ENCODE data around the gene DUS3L. TPM values are rescaled to one million over a fixed set of nuclear protein-coding genes. Genes with fewer than 3 reads are reported as not detected.

Gene DUS3L
- total and polyA plus RNA-seq, 2 donors (not counting 1 experiment from before 2014, with no cell fraction given), result 84.6 to 118 TPM

- no peaks in the 10 kb centered on the region for H3K4me1 ChIP-seq (ENCODE audit: control insufficient read depth in 2 of 2, insufficient read depth in 2 of 2, low read length in 2 of 2)
- no peak overlapping the region for H3K4me3 Mint-ChIP-seq
- no peaks in the 10 kb centered on the region for H3K9me3 Mint-ChIP-seq (ENCODE audit: insufficient read depth)
- H3K27ac Mint-ChIP-seq, result no peak overlapping the region
- H2AFZ ChIP-seq (ENCODE audit: insufficient read depth, low read depth, low read length, poor library complexity, severe bottlenecking), result no peak overlapping the region
- POLR2A ChIA-PET, result interaction anchor here (0.7 kb wide), 1 partner anchor 82 kb away, joined by 12 read pairs; no protein-coding TSS in a partner anchor
- H3K27me3 ChIP-seq (replicated peaks in 1 of 4; ENCODE audit: control extremely low read depth in 1 of 4, control insufficient read depth in 3 of 4, insufficient read depth in 4 of 4, low read length in 3 of 4), result peaks cover 0 to 2% (median 0%) of the 10 kb centered on the region in 4 experiments
- H4K20me1 ChIP-seq (ENCODE audit: control insufficient read depth, insufficient read depth, low read length, poor library complexity, severe bottlenecking), result no peaks in the 10 kb centered on the region
- no peaks in the 10 kb centered on the region for H3K27me3 Mint-ChIP-seq
- intact Hi-C loops (cut with micrococcal nuclease), result no loop called here
- no peaks in the 10 kb centered on the region for H3K36me3 ChIP-seq (replicated peaks in 1 of 2; ENCODE audit: control extremely low read depth in 1 of 2, control insufficient read depth in 1 of 2, extremely low read depth in 1 of 2, insufficient read depth in 2 of 2, low read length in 1 of 2)
- ATAC-seq (ENCODE audit: low read depth) (no peak), DNase-seq (no peak)
- CTCF ChIA-PET, result no interaction called here
- peaks cover 2% of the 10 kb centered on the region for H3K4me1 Mint-ChIP-seq
- peaks cover 0 to 4% (median 0%) of the 10 kb centered on the region in 3 donors for H3K9me3 ChIP-seq (ENCODE audit: control extremely low read depth in 1 of 3, control insufficient read depth in 2 of 3, insufficient read depth in 1 of 3, low read length in 2 of 3)
- H3K27ac ChIP-seq (ENCODE audit: low read length in 2 of 2), result no peak overlapping the region
- H3K4me3 ChIP-seq (ENCODE audit: control extremely low read depth in 1 of 5, extremely low read depth in 1 of 5, insufficient read depth in 1 of 5, low read depth in 2 of 5, low read length in 4 of 5), result no peak overlapping the region
- WGBS (ENCODE audit: insufficient coverage), result 89% methylated on average over 16 of the region's 19 CpGs
- H3K4me2 ChIP-seq (replicated peaks; ENCODE audit: low read depth, low read length, poor library complexity, severe bottlenecking), result no peak overlapping the region
- H3K79me2 ChIP-seq (ENCODE audit: control insufficient read depth, insufficient read depth, low read length), result no peaks in the 10 kb centered on the region
- H3K9ac ChIP-seq (ENCODE audit: low read length), result no peak overlapping the region
- TF ChIP-seq CTCF (IDR thresholded peaks at IDR 0.05) (no peak), EZH2 (IDR thresholded peaks at IDR 0.05; ENCODE audit: borderline replicate concordance, insufficient read depth, low read depth, low read length, poor library complexity, severe bottlenecking) (no peak)
Measured at GRCh38 chr19:5772416-5772815, 18.5 kb downstream of the DUS3L start.

GRCh38 chr19:5767949-5768348 lies 23.0 kb downstream of the DUS3L start:
- H3K4me3 ChIP-seq (ENCODE audit: control extremely low read depth in 1 of 5, extremely low read depth in 1 of 5, insufficient read depth in 1 of 5, low read depth in 2 of 5, low read length in 4 of 5), result no peak overlapping the region
- ATAC-seq (ENCODE audit: low read depth) (no peak), DNase-seq (no peak)
- H3K27me3 ChIP-seq (replicated peaks in 1 of 4; ENCODE audit: control extremely low read depth in 1 of 4, control insufficient read depth in 3 of 4, insufficient read depth in 4 of 4, low read length in 3 of 4), result no peaks in the 10 kb centered on the region
- no peaks in the 10 kb centered on the region for H4K20me1 ChIP-seq (ENCODE audit: control insufficient read depth, insufficient read depth, low read length, poor library complexity, severe bottlenecking)
- Mint-ChIP-seq H3K9me3 (ENCODE audit: insufficient read depth) (no peaks in the 10 kb centered on the region), H3K4me1 (peaks cover 2% of the 10 kb centered on the region), H3K27me3 (no peaks in the 10 kb centered on the region), H3K27ac (no peak overlapping the region), H3K4me3 (no peak overlapping the region)
- H3K9ac ChIP-seq (ENCODE audit: low read length), result no peak overlapping the region
- no peak overlapping the region for H3K27ac ChIP-seq (ENCODE audit: low read length in 2 of 2)
- no peaks in the 10 kb centered on the region for H3K36me3 ChIP-seq (replicated peaks in 1 of 2; ENCODE audit: control extremely low read depth in 1 of 2, control insufficient read depth in 1 of 2, extremely low read depth in 1 of 2, insufficient read depth in 2 of 2, low read length in 1 of 2)
- H3K9me3 ChIP-seq (ENCODE audit: control extremely low read depth in 1 of 3, control insufficient read depth in 2 of 3, insufficient read depth in 1 of 3, low read length in 2 of 3), result peaks cover 0 to 4% (median 0%) of the 10 kb centered on the region in 3 donors
- WGBS (ENCODE audit: insufficient coverage), result 97% methylated on average over 6 of the region's 10 CpGs
- ChIA-PET CTCF (no interaction called here), POLR2A (no interaction called here)
- no peak overlapping the region for H3K4me2 ChIP-seq (replicated peaks; ENCODE audit: low read depth, low read length, poor library complexity, severe bottlenecking)
- H2AFZ ChIP-seq (ENCODE audit: insufficient read depth, low read depth, low read length, poor library complexity, severe bottlenecking), result no peak overlapping the region
- no peaks in the 10 kb centered on the region for H3K79me2 ChIP-seq (ENCODE audit: control insufficient read depth, insufficient read depth, low read length)
- TF ChIP-seq EZH2 (IDR thresholded peaks at IDR 0.05; ENCODE audit: borderline replicate concordance, insufficient read depth, low read depth, low read length, poor library complexity, severe bottlenecking) (no peak), CTCF (IDR thresholded peaks at IDR 0.05) (no peak)
- intact Hi-C loops (cut with micrococcal nuclease), result no loop called here
- H3K4me1 ChIP-seq (ENCODE audit: control insufficient read depth in 2 of 2, insufficient read depth in 2 of 2, low read length in 2 of 2), result no peaks in the 10 kb centered on the region
